Thoracic aorta endothelial cell (primary cell): ENCODE measurements around the gene ENTHD1. TPM values are rescaled to one million over a fixed set of nuclear protein-coding genes. Genes with fewer than 3 reads are reported as not detected.

Source experiments
- small RNA-seq: library from RNA; depleted of rRNA; stranded (forward); fragments of <200 nt; gene quantifications from one replicate; pipeline ENCODE3, GENCODE V24; 2012
- total RNA-seq: library from RNA; depleted of rRNA; stranded (reverse); fragments of >200 nt; gene quantifications from 2 replicates; pipeline ENCODE4 v1.2.3, GENCODE V29; 2012

ENTHD1 gene
- not detected in 2 replicates for total RNA-seq

GRCh38 chr22:39893526-39893925, at the start of gene ENTHD1:
Gene ENTHD1, minus strand, starts transcription at chr22:39893760. Its CDS starts 6,012 bp downstream, at chr22:39887748.

GRCh38 chr22:39900306-39901227, 7.0 kb upstream of the ENTHD1 start, which contains the start of gene GRAP2:
Gene GRAP2, plus strand, starts transcription at chr22:39901084. Its CDS starts 46,023 bp downstream, at chr22:39947107.

Small RNAs within 50 kb of the gene (small RNA-seq; reads per million reads assigned to genes)
- not detected for gene RN7SKP210

Other genes with a start within 250 kb of the ENTHD1 start
- not detected in 2 replicates for gene GRAP2, start 7.3 kb upstream of the ENTHD1 start, total RNA-seq
- gene TMA7B, start 66.6 kb upstream of the ENTHD1 start, total RNA-seq: not detected in 2 replicates
- gene FAM83F, start 101.2 kb upstream of the ENTHD1 start, total RNA-seq: not detected in 2 replicates